Measurements from ENCODE around the gene NTPCR.
"Not testable (repeated sequence)": the region's sequence is repeated elsewhere in the genome, so short reads cannot be mapped to it uniquely, and the experiment has no call there.

Gene NTPCR

GRCh38 chr1:232984577-232985425, 34.4 kb downstream of the NTPCR start:
- DNase-seq (ENCODE audit: low read depth in 3 of 3): no peak

GRCh38 chr1:232985882-232986526, 35.6 kb downstream of the NTPCR start:
- no peak for DNase-seq (ENCODE audit: low read depth in 3 of 3)

- no peak for DNase-seq (ENCODE audit: low read depth in 3 of 3)
These were observed 36.1 kb downstream of the NTPCR start for GRCh38 chr1:232986527-232986922.

GRCh38 chr1:232987046-232987773, 36.8 kb downstream of the NTPCR start:
- DNase-seq (ENCODE audit: low read depth in 3 of 3): no peak

GRCh38 chr1:232987774-232988140, 37.3 kb downstream of the NTPCR start:
- DNase-seq (ENCODE audit: low read depth in 3 of 3): no peak

- DNase-seq (ENCODE audit: low read depth in 3 of 3): no peak
These were observed 38.2 kb downstream of the NTPCR start for GRCh38 chr1:232988572-232989040.

- DNase-seq (ENCODE audit: low read depth in 3 of 3): no peak
These were observed 40.0 kb downstream of the NTPCR start for GRCh38 chr1:232990176-232991128.

GRCh38 chr1:232991238-232991637, 40.8 kb downstream of the NTPCR start:
- no peak for DNase-seq (ENCODE audit: low read depth in 3 of 3)

- no peak for DNase-seq (ENCODE audit: low read depth in 3 of 3)
These were observed 41.8 kb downstream of the NTPCR start for GRCh38 chr1:232992227-232992626.

GRCh38 chr1:232993555-232993954, 43.1 kb downstream of the NTPCR start:
- DNase-seq (ENCODE audit: low read depth in 3 of 3): no peak

GRCh38 chr1:232995189-232995588, 44.8 kb downstream of the NTPCR start:
- DNase-seq (ENCODE audit: low read depth in 3 of 3): no peak

- DNase-seq (ENCODE audit: low read depth in 3 of 3): no peak
These were observed 45.7 kb downstream of the NTPCR start for GRCh38 chr1:232996143-232996542.

GRCh38 chr1:232998138-232998537, 47.7 kb downstream of the NTPCR start:
- DNase-seq (ENCODE audit: low read depth in 3 of 3): no peak

- DNase-seq (ENCODE audit: low read depth in 3 of 3): no peak
These were observed 48.2 kb downstream of the NTPCR start for GRCh38 chr1:232998646-232999045.

- no peak for DNase-seq (ENCODE audit: low read depth in 3 of 3)
These were observed 49.7 kb downstream of the NTPCR start for GRCh38 chr1:232999956-233000625.

- not testable (repeated sequence) for DNase-seq (ENCODE audit: low read depth in 3 of 3)
These were observed 53.2 kb downstream of the NTPCR start for GRCh38 chr1:233003638-233004037.

GRCh38 chr1:233004451-233004850, 54.0 kb downstream of the NTPCR start:
- DNase-seq (ENCODE audit: low read depth in 3 of 3): no peak

GRCh38 chr1:233005156-233005555, 54.7 kb downstream of the NTPCR start:
- DNase-seq (ENCODE audit: low read depth in 3 of 3): no peak

- DNase-seq (ENCODE audit: low read depth in 3 of 3): no peak
These were observed 55.3 kb downstream of the NTPCR start for GRCh38 chr1:233005703-233006102.

GRCh38 chr1:233006108-233006507, 55.7 kb downstream of the NTPCR start:
- no peak for DNase-seq (ENCODE audit: low read depth in 3 of 3)

- DNase-seq (ENCODE audit: low read depth in 3 of 3): no peak
These were observed 56.1 kb downstream of the NTPCR start for GRCh38 chr1:233006541-233006973.

Data from stimulated activated CD4-positive, alpha-beta T cell treated with anti-CD3 and anti-CD28 coated beads, TNF-alpha, amount 100 ng/mL, for 48 hours (primary cell).